IMR-90 (cell line): Measurements from ENCODE around the gene TMEM271. TPM values are rescaled to one million over a fixed set of nuclear protein-coding genes. Genes with fewer than 3 reads are reported as not detected.

Experiments used
- ELK1 ChIP-seq: fragments of 150-350 bp; IDR thresholded peaks from 2 replicates; pipeline ENCODE4 v1.6.1; 2016; ENCODE audit warnings: low read depth, mild to moderate bottlenecking, low read length, moderate library complexity, borderline replicate concordance
- POLR2A ChIP-seq: IDR thresholded peaks from 2 replicates; pipeline ENCODE4 v1.6.1; 2012; ENCODE audit warnings: mild to moderate bottlenecking, low read depth, low read length
- polyA plus RNA-seq, 3 experiments: library from polyadenylated mRNA; depleted of rRNA; stranded (reverse); fragments of >200 nt; gene quantifications; 2 replicates each; pipeline ENCODE4 v1.2.3, GENCODE V29; 2012; ENCODE audit warnings: low replicate concordance in 1 of 3
- total RNA-seq: library from RNA; depleted of rRNA; stranded (reverse); fragments of >200 nt; gene quantifications from 2 replicates; pipeline ENCODE4 v1.2.3, GENCODE V29; 2012
- TF ChIP-seq, protein P1 (sequence below): fragments of 150-350 bp; IDR thresholded peaks from 2 replicates; pipeline ENCODE4 v1.6.1; 2017; ENCODE audit warnings: mild to moderate bottlenecking, antibody characterized with exemption, low read length, low read depth

Gene TMEM271
- total and polyA plus RNA-seq, 2 of the 4 experiments (the other 2 are of a cell fraction): not detected

DNA sequence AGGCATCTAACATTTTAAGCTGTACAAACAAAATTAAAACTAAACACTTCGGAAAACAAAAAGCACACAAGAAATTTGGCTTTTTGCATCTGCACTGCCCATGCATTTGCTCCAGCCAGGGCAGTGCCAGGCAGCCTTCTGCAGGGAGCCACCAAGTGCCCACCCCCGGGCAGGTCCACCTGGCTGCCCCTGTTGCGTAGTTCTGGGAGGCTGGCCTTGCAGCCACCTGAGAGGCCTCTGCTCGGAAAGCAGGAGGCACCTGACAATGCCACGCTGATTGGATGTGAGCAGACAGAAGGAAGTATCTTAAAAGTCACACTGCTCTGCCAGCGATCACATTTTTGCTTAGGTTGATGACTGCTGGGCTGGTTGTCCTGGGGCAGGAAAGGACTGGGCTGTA is 3.5 kb downstream of the TMEM271 start (continued):
- TF ChIP-seq, protein P1, sequence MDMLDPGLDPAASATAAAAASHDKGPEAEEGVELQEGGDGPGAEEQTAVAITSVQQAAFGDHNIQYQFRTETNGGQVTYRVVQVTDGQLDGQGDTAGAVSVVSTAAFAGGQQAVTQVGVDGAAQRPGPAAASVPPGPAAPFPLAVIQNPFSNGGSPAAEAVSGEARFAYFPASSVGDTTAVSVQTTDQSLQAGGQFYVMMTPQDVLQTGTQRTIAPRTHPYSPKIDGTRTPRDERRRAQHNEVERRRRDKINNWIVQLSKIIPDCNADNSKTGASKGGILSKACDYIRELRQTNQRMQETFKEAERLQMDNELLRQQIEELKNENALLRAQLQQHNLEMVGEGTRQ: no peak
- no peak for TF ChIP-seq ELK1
- TF ChIP-seq POLR2A: no peak
